Measurements from ENCODE around the gene CTIF.
"Not testable (repeated sequence)": the region's sequence is repeated elsewhere in the genome, so short reads cannot be mapped to it uniquely, and the experiment has no call there.

Gene CTIF

GRCh38 chr18:48538531-48539405 is at the start of gene CTIF:
Gene CTIF (plus strand): TSS chr18:48539031. CDS start chr18:48619566, 80,535 bp downstream.
- DNase-seq, result peak; percentile 76 to 94

GRCh38 chr18:48490641-48491293 is 48.1 kb upstream of the CTIF start:
- DNase-seq, result no peak

- no peak for DNase-seq
Measured at GRCh38 chr18:48492880-48493279, 46.0 kb upstream of the CTIF start.

GRCh38 chr18:48493434-48494230 is 45.2 kb upstream of the CTIF start:
- no peak for DNase-seq

- no peak for DNase-seq
Measured at GRCh38 chr18:48497863-48498262, 41.0 kb upstream of the CTIF start.

GRCh38 chr18:48500517-48500916 is 38.3 kb upstream of the CTIF start:
- no peak for DNase-seq

- no peak for DNase-seq
Measured at GRCh38 chr18:48502906-48503305, 35.9 kb upstream of the CTIF start.

GRCh38 chr18:48504819-48505218 is 34.0 kb upstream of the CTIF start:
- no peak for DNase-seq

GRCh38 chr18:48506983-48507568 is 31.8 kb upstream of the CTIF start:
- DNase-seq, result not testable (repeated sequence)

GRCh38 chr18:48512498-48512897 is 26.3 kb upstream of the CTIF start:
- DNase-seq, result not testable (repeated sequence)

GRCh38 chr18:48514786-48515185 is 24.0 kb upstream of the CTIF start:
- DNase-seq, result no peak

GRCh38 chr18:48517048-48517447 is 21.8 kb upstream of the CTIF start:
- DNase-seq, result no peak

GRCh38 chr18:48519431-48520100 is 19.3 kb upstream of the CTIF start:
- no peak for DNase-seq

GRCh38 chr18:48521723-48522122 is 17.1 kb upstream of the CTIF start:
- no peak for DNase-seq

- DNase-seq, result no peak
Measured at GRCh38 chr18:48525671-48526070, 13.2 kb upstream of the CTIF start.

- no peak for DNase-seq
Measured at GRCh38 chr18:48527461-48527860, 11.4 kb upstream of the CTIF start.

GRCh38 chr18:48528861-48529260 is 10.0 kb upstream of the CTIF start:
- no peak for DNase-seq

- DNase-seq, result no peak
Measured at GRCh38 chr18:48529796-48530195, 9.0 kb upstream of the CTIF start.

- DNase-seq, result no peak
Measured at GRCh38 chr18:48530399-48531081, 8.3 kb upstream of the CTIF start.

- no peak for DNase-seq
Measured at GRCh38 chr18:48531082-48531403, 7.8 kb upstream of the CTIF start.

- DNase-seq, result no peak
Measured at GRCh38 chr18:48531908-48532307, 6.9 kb upstream of the CTIF start.

Measured in NCI-H187 (cell line).